H9 (cell line): ENCODE results near the gene NUP133. TPM values are rescaled to one million over a fixed set of nuclear protein-coding genes. Genes with fewer than 3 reads are reported as not detected.
A peak's percentile ranks its signal among the peaks of the same experiment; 100 is the strongest.

ENCODE experiments used
- DNase-seq: peaks from one replicate; pipeline ENCODE4 v3.0.0-alpha.2; 2017
- H2AFZ ChIP-seq: one replicate; pipeline ENCODE4 v1.6.1; 2013; ENCODE audit warnings: mild to moderate bottlenecking, low read length, control low read depth, moderate library complexity
- H2AK5ac ChIP-seq: 2 replicates; pipeline ENCODE4 v1.6.1; 2013; ENCODE audit warnings: low read length, control low read depth, mixed read lengths; ENCODE audit not compliant: insufficient read length
- H2BK120ac ChIP-seq: one replicate; pipeline ENCODE4 v1.6.1; 2013; ENCODE audit warnings: low read depth, mild to moderate bottlenecking, low read length, control low read depth, inconsistent platforms; ENCODE audit not compliant: poor library complexity, severe bottlenecking
- H2BK12ac ChIP-seq: 2 replicates; pipeline ENCODE4 v1.6.1; 2013; ENCODE audit warnings: low read length, control low read depth, mixed read lengths, low read depth; ENCODE audit not compliant: insufficient read length
- H2BK15ac ChIP-seq: 2 replicates; pipeline ENCODE4 v1.6.1; 2013; ENCODE audit warnings: low read depth, low read length, control low read depth
- H2BK20ac ChIP-seq: one replicate; pipeline ENCODE4 v1.6.1; 2013; ENCODE audit warnings: low read depth, mild to moderate bottlenecking, low read length, control low read depth, inconsistent platforms; ENCODE audit not compliant: poor library complexity, severe bottlenecking
- H2BK5ac ChIP-seq: 2 replicates; pipeline ENCODE4 v1.6.1; 2013; ENCODE audit warnings: low read length, control low read depth, mixed read lengths; ENCODE audit not compliant: insufficient read length
- H3K14ac ChIP-seq: 2 replicates; pipeline ENCODE4 v1.6.1; 2013; ENCODE audit warnings: low read length, control low read depth; ENCODE audit not compliant: insufficient read depth
- H3K18ac ChIP-seq: 2 replicates; pipeline ENCODE4 v1.6.1; 2013; ENCODE audit warnings: low read depth, mild to moderate bottlenecking, mixed read lengths, low read length, control low read depth; ENCODE audit not compliant: insufficient read length
- H3K23ac ChIP-seq: 2 replicates; pipeline ENCODE4 v1.6.1; 2013; ENCODE audit warnings: low read length, control low read depth, mixed read lengths, low read depth; ENCODE audit not compliant: insufficient read length
- H3K23me2 ChIP-seq: 2 replicates; pipeline ENCODE4 v1.6.1; 2013; ENCODE audit warnings: low read depth, mild to moderate bottlenecking, mixed read lengths, low read length, control low read depth; ENCODE audit not compliant: insufficient read length, poor library complexity, severe bottlenecking
- H3K27ac ChIP-seq: 2 replicates; pipeline ENCODE4 v1.5.1; 2013; ENCODE audit warnings: low read length, control low read depth, mixed read lengths, low read depth; ENCODE audit not compliant: insufficient read length
- H3K27me3 ChIP-seq: 2 replicates; pipeline ENCODE4 v1.6.1; 2013; ENCODE audit warnings: low read length, control low read depth, inconsistent platforms; ENCODE audit not compliant: insufficient read depth
- H3K4ac ChIP-seq: 2 replicates; pipeline ENCODE4 v1.6.1; 2013; ENCODE audit warnings: low read depth, mild to moderate bottlenecking, control low read depth, inconsistent platforms, low read length, moderate library complexity
- H3K4me1 ChIP-seq: 2 replicates; pipeline ENCODE4 v1.6.1; 2013; ENCODE audit warnings: low read length, control low read depth, inconsistent platforms; ENCODE audit not compliant: insufficient read depth
- H3K4me2 ChIP-seq: 2 replicates; pipeline ENCODE4 v1.6.1; 2013; ENCODE audit warnings: low read length, control low read depth, mixed read lengths; ENCODE audit not compliant: insufficient read length, insufficient read depth
- H3K56ac ChIP-seq: 2 replicates; pipeline ENCODE4 v1.6.1; 2013; ENCODE audit warnings: low read depth, mild to moderate bottlenecking, mixed read lengths, low read length, control low read depth; ENCODE audit not compliant: insufficient read length
- H3K79me1 ChIP-seq: 2 replicates; pipeline ENCODE4 v1.6.1; 2013; ENCODE audit warnings: low read depth, mild to moderate bottlenecking, moderate library complexity, low read length, control low read depth, inconsistent platforms; ENCODE audit not compliant: insufficient read depth, poor library complexity, severe bottlenecking
- H3K79me2 ChIP-seq: 2 replicates; pipeline ENCODE4 v1.6.1; 2013; ENCODE audit warnings: low read length, control low read depth, inconsistent platforms; ENCODE audit not compliant: insufficient read depth
- H3K9ac ChIP-seq: 2 replicates; pipeline ENCODE4 v1.6.1; 2013; ENCODE audit warnings: low read length, control low read depth, mixed read lengths; ENCODE audit not compliant: insufficient read length; ENCODE audit errors: extremely low read depth
- H3K9me3 ChIP-seq: one replicate; pipeline ENCODE4 v1.6.1; 2013; ENCODE audit warnings: low read depth, low read length, inconsistent platforms; ENCODE audit not compliant: control insufficient read depth
- H3T11ph ChIP-seq: one replicate; pipeline ENCODE4 v1.6.1; 2013; ENCODE audit warnings: mild to moderate bottlenecking, low read length, control low read depth, inconsistent platforms
- H4K20me1 ChIP-seq: one replicate; pipeline ENCODE4 v1.6.1; 2013; ENCODE audit not compliant: control insufficient read depth, insufficient read length, insufficient read depth
- H4K5ac ChIP-seq: 2 replicates; pipeline ENCODE4 v1.6.1; 2013; ENCODE audit warnings: low read depth, mild to moderate bottlenecking, mixed read lengths, low read length, control low read depth; ENCODE audit not compliant: insufficient read length
- H4K8ac ChIP-seq: replicated peaks from 2 replicates; pipeline ENCODE4 v1.6.1; 2013; ENCODE audit warnings: low read length, control low read depth, mixed read lengths, low read depth; ENCODE audit not compliant: insufficient read length
- H4K91ac ChIP-seq: 2 replicates; pipeline ENCODE4 v1.6.1; 2013; ENCODE audit warnings: low read depth, mild to moderate bottlenecking, moderate library complexity, mixed read lengths, low read length, control low read depth; ENCODE audit not compliant: insufficient read length
- H3K27ac Mint-ChIP-seq, 3 experiments: 2 replicates in 2 of 3; 3 replicates in 1 of 3; pipeline ENCODE4 v1.8.0; 2020 to 2021; ENCODE audit warnings: mixed read lengths in 3 of 3, mild to moderate bottlenecking in 1 of 3, moderate library complexity in 1 of 3
- H3K27me3 Mint-ChIP-seq: 2 replicates; pipeline ENCODE4 v1.8.0; 2021; ENCODE audit warnings: low read depth, mild to moderate bottlenecking, moderate library complexity, mixed read lengths
- H3K36me3 Mint-ChIP-seq, 3 experiments: 2 replicates in 2 of 3; 3 replicates in 1 of 3; pipeline ENCODE4 v1.8.0; 2020 to 2021; ENCODE audit warnings: low read depth in 3 of 3, mixed read lengths in 3 of 3; ENCODE audit not compliant: insufficient read depth in 1 of 3
- H3K4me1 Mint-ChIP-seq, 2 experiments: 2 replicates each; pipeline ENCODE4 v1.8.0; 2020; ENCODE audit warnings: mixed read lengths in 2 of 2
- H3K4me3 Mint-ChIP-seq, 2 experiments: 2 replicates in 1 of 2; 3 replicates in 1 of 2; pipeline ENCODE4 v1.8.0; 2020 to 2021; ENCODE audit warnings: mild to moderate bottlenecking in 2 of 2, mixed read lengths in 2 of 2, moderate library complexity in 1 of 2
- H3K9me3 Mint-ChIP-seq, 2 experiments: 2 replicates in 1 of 2; 3 replicates in 1 of 2; pipeline ENCODE4 v1.8.0; 2020; ENCODE audit warnings: mild to moderate bottlenecking in 2 of 2, mixed read lengths in 2 of 2, moderate library complexity in 1 of 2
- WGBS: extraction: QIAGEN DNeasy Blood & Tissue Kit; methylation state at CpG from one replicate; pipeline ENCODE4 v1.1.7; 2013; ENCODE audit warnings: missing lambda C conversion rate, low lambda C conversion rate, mixed read lengths; ENCODE audit not compliant: insufficient read length; ENCODE audit errors: extremely low coverage; 5-methylcytosine and 5-hydroxymethylcytosine counted together
- total RNA-seq: library from RNA; stranded (reverse); gene quantifications from 2 replicates; pipeline ENCODE4 v1.2.1, GENCODE V29; 2021
- TF ChIP-seq, protein P1 (sequence below): fragments of 200-600 bp; sonication (generic); conservative IDR thresholded peaks from 3 replicates; pipeline ENCODE4 v1.8.0; 2021; ENCODE audit warnings: antibody characterized with exemption, mild to moderate bottlenecking

The NUP133 gene
- total RNA-seq, 1 experiment from 2014 or later: 71.3 TPM

DNA sequence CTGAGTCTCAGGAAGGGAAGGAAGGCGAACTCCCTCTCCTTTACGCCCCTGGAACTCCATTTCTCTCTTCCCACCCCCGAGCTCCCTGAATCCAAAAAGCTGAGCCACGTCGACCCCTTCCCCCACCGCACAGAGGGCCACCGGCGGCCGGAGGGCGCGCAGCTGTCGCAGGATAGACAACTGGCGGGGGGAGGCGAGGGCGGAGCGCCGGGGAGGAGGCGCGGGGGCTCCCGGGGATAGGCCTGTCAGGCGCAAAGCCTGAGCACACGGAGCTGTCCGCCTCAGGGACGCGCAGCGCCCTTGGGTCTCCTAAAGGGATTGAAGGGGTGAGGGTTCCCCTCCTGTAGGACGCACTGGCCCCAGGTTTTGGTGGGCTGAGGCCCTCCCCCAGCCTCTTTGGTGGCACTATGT, 73.5 kb downstream of the NUP133 start:
- no peak overlapping the region for H4K5ac ChIP-seq
- peaks cover 4 to 14% (median 5%) of the 10 kb centered on the region in 3 experiments for H3K36me3 Mint-ChIP-seq
- peak overlapping the region; percentile 82 for H3K18ac ChIP-seq
- no peak overlapping the region for H4K91ac ChIP-seq
- H3K27me3 ChIP-seq: peaks cover 22% of the 10 kb centered on the region
- no peak overlapping the region for H2BK120ac ChIP-seq
- peaks cover 2% of the 10 kb centered on the region; the same call in 1 of the 2 replicates for H3K4me1 ChIP-seq
- peaks cover 2 to 11% of the 10 kb centered on the region in 2 experiments; a peak in 2 of 5 replicates for H3K9me3 Mint-ChIP-seq
- peak overlapping the region; percentile 97 for H3K4me2 ChIP-seq
- H4K20me1 ChIP-seq: no peaks in the 10 kb centered on the region
- TF ChIP-seq, protein P1, sequence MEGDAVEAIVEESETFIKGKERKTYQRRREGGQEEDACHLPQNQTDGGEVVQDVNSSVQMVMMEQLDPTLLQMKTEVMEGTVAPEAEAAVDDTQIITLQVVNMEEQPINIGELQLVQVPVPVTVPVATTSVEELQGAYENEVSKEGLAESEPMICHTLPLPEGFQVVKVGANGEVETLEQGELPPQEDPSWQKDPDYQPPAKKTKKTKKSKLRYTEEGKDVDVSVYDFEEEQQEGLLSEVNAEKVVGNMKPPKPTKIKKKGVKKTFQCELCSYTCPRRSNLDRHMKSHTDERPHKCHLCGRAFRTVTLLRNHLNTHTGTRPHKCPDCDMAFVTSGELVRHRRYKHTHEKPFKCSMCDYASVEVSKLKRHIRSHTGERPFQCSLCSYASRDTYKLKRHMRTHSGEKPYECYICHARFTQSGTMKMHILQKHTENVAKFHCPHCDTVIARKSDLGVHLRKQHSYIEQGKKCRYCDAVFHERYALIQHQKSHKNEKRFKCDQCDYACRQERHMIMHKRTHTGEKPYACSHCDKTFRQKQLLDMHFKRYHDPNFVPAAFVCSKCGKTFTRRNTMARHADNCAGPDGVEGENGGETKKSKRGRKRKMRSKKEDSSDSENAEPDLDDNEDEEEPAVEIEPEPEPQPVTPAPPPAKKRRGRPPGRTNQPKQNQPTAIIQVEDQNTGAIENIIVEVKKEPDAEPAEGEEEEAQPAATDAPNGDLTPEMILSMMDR: no peak
- no peak overlapping the region for H4K8ac ChIP-seq
- peaks cover 24 to 26% of the 10 kb centered on the region in 2 experiments for H3K4me1 Mint-ChIP-seq
- peak overlapping the region; percentile 68 to 84 for H3K4me3 Mint-ChIP-seq
- DNase-seq: peak; percentile 72
- H3K27ac Mint-ChIP-seq: peak overlapping the region in 1 of 3 experiments; percentile 28; a peak in 1 of 7 replicates
- peaks cover 74% of the 10 kb centered on the region for H3K27me3 Mint-ChIP-seq
- H3K9me3 ChIP-seq: no peaks in the 10 kb centered on the region
- H2BK5ac ChIP-seq: no peak overlapping the region
- H3K79me1 ChIP-seq: no peaks in the 10 kb centered on the region
- H2AFZ ChIP-seq: peak overlapping the region; percentile 36
- no CpG with 5 or more reads among the region's 27 CpGs for WGBS
- H2BK15ac ChIP-seq: no peak overlapping the region
- H3K9ac ChIP-seq: peak overlapping the region; percentile 48
- no peak overlapping the region for H3K4ac ChIP-seq
- H3K27ac ChIP-seq: no peak overlapping the region
- no peak overlapping the region for H3T11ph ChIP-seq
- no peak overlapping the region for H3K56ac ChIP-seq
- no peak overlapping the region for H2AK5ac ChIP-seq
- peaks cover 14% of the 10 kb centered on the region for H3K23me2 ChIP-seq
- no peak overlapping the region for H2BK20ac ChIP-seq
- H2BK12ac ChIP-seq: no peak overlapping the region
- no peak overlapping the region for H3K23ac ChIP-seq
- peak overlapping the region; percentile 79; the same call in 1 of the 2 replicates for H3K14ac ChIP-seq
- no peaks in the 10 kb centered on the region for H3K79me2 ChIP-seq
